Measurements from ENCODE around the gene PAQR9. TPM values are rescaled to one million over a fixed set of nuclear protein-coding genes. Genes with fewer than 3 reads are reported as not detected.

Gene PAQR9
- total and polyA plus RNA-seq, 2 donors (not counting 3 experiments of a cell fraction or from before 2014, with no cell fraction given) = not detected

DNA sequence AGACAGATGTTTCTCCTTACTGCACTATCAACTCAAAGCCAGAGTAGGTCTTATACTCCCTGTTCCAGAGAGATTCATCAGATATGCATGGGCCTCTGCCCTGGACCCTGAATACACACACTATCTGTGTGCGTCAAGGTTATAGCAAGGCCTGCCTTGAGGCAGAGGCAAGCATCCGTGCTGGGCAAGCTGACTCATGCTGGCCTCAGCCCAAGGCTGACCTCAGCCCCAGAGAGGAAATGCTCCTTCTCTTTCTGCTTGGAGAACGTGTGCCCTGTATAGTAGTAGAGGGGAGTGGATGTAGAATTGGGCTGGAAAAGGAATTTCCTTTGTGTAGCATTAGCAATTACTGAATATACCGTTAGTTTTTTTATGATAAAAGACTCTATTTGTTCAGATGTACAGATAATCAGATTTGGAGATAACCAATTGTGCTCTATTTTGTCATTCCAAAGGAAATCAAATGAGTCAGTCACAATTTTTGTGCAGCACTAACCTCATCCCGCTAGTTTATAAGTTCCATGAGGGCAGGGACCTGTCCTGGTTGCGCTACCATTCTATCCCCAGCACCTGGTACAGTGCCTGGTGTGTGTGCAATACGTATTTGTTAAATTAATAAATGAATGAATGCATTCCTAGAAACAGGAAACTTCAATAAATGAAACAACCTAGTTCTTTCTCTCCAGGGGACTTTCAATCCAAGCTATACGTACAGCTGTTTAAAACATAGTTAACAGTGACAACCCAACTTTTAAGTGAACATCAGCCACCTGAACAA, 13.3 kb upstream of the PAQR9 start:
- H3K4me1 ChIP-seq (ENCODE audit: control insufficient read depth, extremely low read depth, insufficient read depth, low read length) = peaks cover 14% of the 10 kb centered on the region
- H3K79me2 ChIP-seq (ENCODE audit: control insufficient read depth, insufficient read depth, low read length) = no peaks in the 10 kb centered on the region
- peak; percentile 83 for FAIRE-seq
- intact Hi-C loops (cut with micrococcal nuclease) = loop anchor here (1.0 kb wide), 1 partner anchor 24 kb away; the partner anchor contains the start of gene U2SURP
- no peak overlapping the region for H3K9ac ChIP-seq (replicated peaks; ENCODE audit: extremely low read depth, insufficient read depth, low read length)
- no peaks in the 10 kb centered on the region for H3K9me1 ChIP-seq (replicated peaks; ENCODE audit: control insufficient read depth, extremely low read depth, insufficient read depth, low read length)
- H3K4me3 ChIP-seq (replicated peaks in 1 of 3; ENCODE audit: insufficient read depth in 1 of 3, low read depth in 1 of 3, low read length in 3 of 3) = no peak overlapping the region
- BruUV-seq (replicated peaks) = no TSS peak
- no peaks in the 10 kb centered on the region for H3K36me3 ChIP-seq (ENCODE audit: control insufficient read depth in 2 of 2, extremely low read depth in 1 of 2, insufficient read depth in 2 of 2, low read length in 2 of 2)
- no peaks in the 10 kb centered on the region for H3K9me3 ChIP-seq (replicated peaks; ENCODE audit: control insufficient read depth, insufficient read depth, low read length)
- peaks cover 4 to 8% of the 10 kb centered on the region in 2 experiments for H3K27me3 ChIP-seq (ENCODE audit: control insufficient read depth in 2 of 2, insufficient read depth in 2 of 2, low read length in 2 of 2)
- TF ChIP-seq MYC (IDR thresholded peaks at IDR 0.05; ENCODE audit: low read depth, low read length) (peak; percentile 48), POLR2A (IDR thresholded peaks at IDR 0.05; ENCODE audit: low read depth, low read length) (no peak), JUN (IDR thresholded peaks at IDR 0.05; ENCODE audit: borderline replicate concordance, insufficient read depth, insufficient read length, low read depth) (peak; percentile 89), FOS (IDR thresholded peaks at IDR 0.05; ENCODE audit: borderline replicate concordance, insufficient read depth, low read length) (peak; percentile 91), GATA2 (IDR thresholded peaks at IDR 0.05; ENCODE audit: insufficient read depth, insufficient read length, low read depth, low read length) (peak; percentile 79), POLR2AphosphoS5 (IDR thresholded peaks at IDR 0.05; ENCODE audit: insufficient read depth, low read depth, low read length) (peak; percentile 61)
- TF ChIP-seq, protein P1, sequence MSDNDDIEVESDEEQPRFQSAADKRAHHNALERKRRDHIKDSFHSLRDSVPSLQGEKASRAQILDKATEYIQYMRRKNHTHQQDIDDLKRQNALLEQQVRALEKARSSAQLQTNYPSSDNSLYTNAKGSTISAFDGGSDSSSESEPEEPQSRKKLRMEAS (IDR thresholded peaks at IDR 0.05; ENCODE audit: insufficient read depth, insufficient read length) = no peak
- ChIA-PET POLR2A (no interaction called here), CTCF (interaction anchor here (3.1 kb wide), 1 partner anchor 148 kb away, joined by 9 read pairs; no protein-coding TSS in a partner anchor)
- peak overlapping the region; percentile 34 for H3K4me2 ChIP-seq (ENCODE audit: insufficient read depth, low read length)
- dilution Hi-C loops (cut with MboI; ENCODE audit: extremely low pct_ligation_motif_present, low sequenced_read_pairs) = no loop called here
- H4K20me1 ChIP-seq (replicated peaks; ENCODE audit: control insufficient read depth, extremely low read depth, insufficient read depth, low read length) = no peaks in the 10 kb centered on the region
- peak overlapping the region; percentile 27 for H3K27ac ChIP-seq (ENCODE audit: insufficient read depth, low read depth, low read length)
- peak; percentile 92 for DNase-seq (ENCODE audit: low read depth, low spot score)
- H2AFZ ChIP-seq (ENCODE audit: low read depth, low read length) = no peak overlapping the region

All from endothelial cell of umbilical vein (primary cell).